ENCODE results near the gene MYH16. TPM values are rescaled to one million over a fixed set of nuclear protein-coding genes. Genes with fewer than 3 reads are reported as not detected.

Gene MYH16
- total and polyA plus RNA-seq, 4 donors = not detected

GRCh38 chr7:99258501-99258900 is 14.1 kb upstream of the MYH16 start:
- H3K36me3 ChIP-seq (ENCODE audit: control insufficient read depth in 4 of 4, insufficient read depth in 3 of 4, low read depth in 1 of 4, low read length in 3 of 4) = no peaks in the 10 kb centered on the region
- WGBS = 78% methylated on average over 2 of the region's 2 CpGs
- no peak overlapping the region for H3K27ac ChIP-seq (ENCODE audit: low read depth in 1 of 2, low read length in 2 of 2)
- DNase-seq (ENCODE audit: low spot score) = no peak
- no peaks in the 10 kb centered on the region for H3K4me1 ChIP-seq (ENCODE audit: control insufficient read depth in 4 of 4, insufficient read depth in 4 of 4, low read length in 3 of 4)
- H3K27me3 ChIP-seq (ENCODE audit: control insufficient read depth in 4 of 4, insufficient read depth in 4 of 4, low read length in 3 of 4) = no peaks in the 10 kb centered on the region
- no peaks in the 10 kb centered on the region for H3K9me3 ChIP-seq (ENCODE audit: control insufficient read depth in 4 of 4, low read length in 3 of 4)
- TF ChIP-seq GABPA (IDR thresholded peaks at IDR 0.05 in 1 of 2, conservative IDR thresholded peaks at IDR 0.05 in 1 of 2) (no peak), EGR1 (IDR thresholded peaks at IDR 0.05; ENCODE audit: low read depth in 2 of 2) (no peak), MAX (IDR thresholded peaks at IDR 0.05) (no peak), FOXA2 (IDR thresholded peaks at IDR 0.05) (no peak), SP1 (IDR thresholded peaks at IDR 0.05) (no peak), JUND (IDR thresholded peaks at IDR 0.05) (no peak), TAF1 (conservative IDR thresholded peaks at IDR 0.05) (no peak), FOXA1 (IDR thresholded peaks at IDR 0.05) (no peak), ATF3 (IDR thresholded peaks at IDR 0.05) (no peak), NR2F2 (IDR thresholded peaks at IDR 0.05) (no peak), RAD21 (IDR thresholded peaks at IDR 0.05) (no peak), REST (IDR thresholded peaks at IDR 0.05) (no peak), CTCF (IDR thresholded peaks at IDR 0.05; ENCODE audit: low read depth, low read length, missing input control) (no peak), HNF4A (conservative IDR thresholded peaks at IDR 0.05) (no peak), ZBTB33 (IDR thresholded peaks at IDR 0.05) (no peak), YY1 (IDR thresholded peaks at IDR 0.05) (no peak), RXRA (IDR thresholded peaks at IDR 0.05) (no peak), HNF4G (IDR thresholded peaks at IDR 0.05) (no peak)
- H3K4me3 ChIP-seq (ENCODE audit: low read depth in 1 of 3, low read length in 3 of 3) = no peak overlapping the region
- no peak overlapping the region for H3K9ac ChIP-seq (ENCODE audit: low read depth in 1 of 2, low read length in 2 of 2)
